GM12878 (cell line): ENCODE measurements around the gene TRIM67. TPM values are rescaled to one million over a fixed set of nuclear protein-coding genes. Genes with fewer than 3 reads are reported as not detected.

Experiments used
- EED ChIP-seq: sonication (generic); IDR thresholded peaks from 2 replicates; pipeline ENCODE4 v1.6.1; 2016; ENCODE audit warnings: antibody characterized with exemption, low read depth
- HDAC6 ChIP-seq: fragments of 200-600 bp; sonication (generic); IDR thresholded peaks from one replicate; pipeline ENCODE4 v1.8.0; 2017; ENCODE audit warnings: antibody characterized with exemption; ENCODE audit not compliant: unreplicated experiment
- MEF2B ChIP-seq: fragments of 450-650 bp; IDR thresholded peaks from 2 replicates; pipeline ENCODE4 v1.6.1; 2018; ENCODE audit warnings: mild to moderate bottlenecking, moderate library complexity; ENCODE audit not compliant: partially characterized antibody, poor library complexity, severe bottlenecking
- PAX5 ChIP-seq: IDR thresholded peaks from 2 replicates; pipeline ENCODE4 v1.6.1; 2011; ENCODE audit warnings: low read depth, low read length, borderline replicate concordance
- ZNF24 ChIP-seq: fragments of 450-650 bp; IDR thresholded peaks from 2 replicates; pipeline ENCODE4 v1.6.1; 2017; ENCODE audit warnings: antibody characterized with exemption, mild to moderate bottlenecking
- polyA plus RNA-seq, 11 experiments: library from polyadenylated mRNA; depleted of rRNA in 4 of 11; unstranded in 6 of 11; stranded (reverse) in 5 of 11; fragments of >200 nt; fragmentation: Nextera tagmentation in 4 of 11; fragmentation: Illumina TruSeq in 1 of 11; extraction: Ambion mirVana in 4 of 11; extraction: Trizol in 1 of 11; gene quantifications; 1 replicate in 1 of 11; 2 replicates in 10 of 11; pipeline versions ENCODE4 v1.2.1 to v1.2.3, GENCODE V29; 2011 to 2016; ENCODE audit warnings: inconsistent platforms in 2 of 11, missing spikeins in 2 of 11, low read depth in 1 of 11
- total RNA-seq, 4 experiments: library from RNA; depleted of rRNA in 3 of 4; stranded (reverse); fragments of >200 nt in 3 of 4; fragmentation: Illumina TruSeq in 1 of 4; extraction: Trizol in 1 of 4; gene quantifications; 2 replicates each; pipeline versions ENCODE4 v1.2.1 to v1.2.3, GENCODE V29; 2013 to 2021
- TF ChIP-seq, protein P1 (sequence below): fragments of 450-650 bp; IDR thresholded peaks from 2 replicates; pipeline ENCODE4 v1.6.1; 2017; ENCODE audit warnings: mild to moderate bottlenecking, low read depth, inconsistent platforms; ENCODE audit not compliant: poor library complexity, severe bottlenecking
- TF ChIP-seq, protein P2 (sequence below): IDR thresholded peaks from 2 replicates; pipeline ENCODE4 v1.6.1; 2012; ENCODE audit warnings: low read depth, low read length, improper control_type of control experiment
- TF ChIP-seq, protein P3 (sequence below): fragments of 450-650 bp; IDR thresholded peaks from 2 replicates; pipeline ENCODE4 v1.6.1; 2017; ENCODE audit warnings: antibody characterized with exemption, mild to moderate bottlenecking, moderate library complexity

Gene TRIM67
- total and polyA plus RNA-seq, 10 of the 15 experiments (the other 5 are each of a cell fraction or from before 2014, with no cell fraction given), result under 0.01 to 0.01 TPM; not detected in 8

DNA sequence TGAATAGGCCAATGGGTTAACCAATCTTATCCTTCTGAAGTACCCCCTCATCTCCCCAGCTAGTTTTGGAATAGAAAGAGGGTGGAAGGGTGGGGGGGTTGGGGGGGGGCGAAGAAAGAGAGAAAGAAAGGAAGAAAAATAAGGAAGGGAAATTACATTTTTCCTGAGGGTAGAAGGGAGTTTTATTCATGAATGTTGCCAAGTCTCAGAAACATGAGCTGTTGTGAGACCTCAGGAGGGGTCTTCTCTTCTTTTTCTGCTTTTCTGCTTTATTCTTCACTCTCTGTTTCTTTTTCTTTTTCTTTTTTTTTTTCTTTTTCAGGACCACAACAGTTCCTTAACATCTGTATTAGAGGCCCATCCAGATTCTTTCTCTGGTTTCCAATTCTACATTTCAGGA, 6.0 kb upstream of the TRIM67 start (continued):
- TF ChIP-seq, protein P1, sequence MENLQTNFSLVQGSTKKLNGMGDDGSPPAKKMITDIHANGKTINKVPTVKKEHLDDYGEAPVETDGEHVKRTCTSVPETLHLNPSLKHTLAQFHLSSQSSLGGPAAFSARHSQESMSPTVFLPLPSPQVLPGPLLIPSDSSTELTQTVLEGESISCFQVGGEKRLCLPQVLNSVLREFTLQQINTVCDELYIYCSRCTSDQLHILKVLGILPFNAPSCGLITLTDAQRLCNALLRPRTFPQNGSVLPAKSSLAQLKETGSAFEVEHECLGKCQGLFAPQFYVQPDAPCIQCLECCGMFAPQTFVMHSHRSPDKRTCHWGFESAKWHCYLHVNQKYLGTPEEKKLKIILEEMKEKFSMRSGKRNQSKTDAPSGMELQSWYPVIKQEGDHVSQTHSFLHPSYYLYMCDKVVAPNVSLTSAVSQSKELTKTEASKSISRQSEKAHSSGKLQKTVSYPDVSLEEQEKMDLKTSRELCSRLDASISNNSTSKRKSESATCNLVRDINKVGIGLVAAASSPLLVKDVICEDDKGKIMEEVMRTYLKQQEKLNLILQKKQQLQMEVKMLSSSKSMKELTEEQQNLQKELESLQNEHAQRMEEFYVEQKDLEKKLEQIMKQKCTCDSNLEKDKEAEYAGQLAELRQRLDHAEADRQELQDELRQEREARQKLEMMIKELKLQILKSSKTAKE, result no peak
- TF ChIP-seq, protein P2, sequence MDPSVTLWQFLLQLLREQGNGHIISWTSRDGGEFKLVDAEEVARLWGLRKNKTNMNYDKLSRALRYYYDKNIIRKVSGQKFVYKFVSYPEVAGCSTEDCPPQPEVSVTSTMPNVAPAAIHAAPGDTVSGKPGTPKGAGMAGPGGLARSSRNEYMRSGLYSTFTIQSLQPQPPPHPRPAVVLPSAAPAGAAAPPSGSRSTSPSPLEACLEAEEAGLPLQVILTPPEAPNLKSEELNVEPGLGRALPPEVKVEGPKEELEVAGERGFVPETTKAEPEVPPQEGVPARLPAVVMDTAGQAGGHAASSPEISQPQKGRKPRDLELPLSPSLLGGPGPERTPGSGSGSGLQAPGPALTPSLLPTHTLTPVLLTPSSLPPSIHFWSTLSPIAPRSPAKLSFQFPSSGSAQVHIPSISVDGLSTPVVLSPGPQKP, result no peak
- TF ChIP-seq HDAC6, result no peak
- no peak for TF ChIP-seq ZNF24
- no peak for TF ChIP-seq MEF2B
- no peak for TF ChIP-seq PAX5
- TF ChIP-seq, protein P3, sequence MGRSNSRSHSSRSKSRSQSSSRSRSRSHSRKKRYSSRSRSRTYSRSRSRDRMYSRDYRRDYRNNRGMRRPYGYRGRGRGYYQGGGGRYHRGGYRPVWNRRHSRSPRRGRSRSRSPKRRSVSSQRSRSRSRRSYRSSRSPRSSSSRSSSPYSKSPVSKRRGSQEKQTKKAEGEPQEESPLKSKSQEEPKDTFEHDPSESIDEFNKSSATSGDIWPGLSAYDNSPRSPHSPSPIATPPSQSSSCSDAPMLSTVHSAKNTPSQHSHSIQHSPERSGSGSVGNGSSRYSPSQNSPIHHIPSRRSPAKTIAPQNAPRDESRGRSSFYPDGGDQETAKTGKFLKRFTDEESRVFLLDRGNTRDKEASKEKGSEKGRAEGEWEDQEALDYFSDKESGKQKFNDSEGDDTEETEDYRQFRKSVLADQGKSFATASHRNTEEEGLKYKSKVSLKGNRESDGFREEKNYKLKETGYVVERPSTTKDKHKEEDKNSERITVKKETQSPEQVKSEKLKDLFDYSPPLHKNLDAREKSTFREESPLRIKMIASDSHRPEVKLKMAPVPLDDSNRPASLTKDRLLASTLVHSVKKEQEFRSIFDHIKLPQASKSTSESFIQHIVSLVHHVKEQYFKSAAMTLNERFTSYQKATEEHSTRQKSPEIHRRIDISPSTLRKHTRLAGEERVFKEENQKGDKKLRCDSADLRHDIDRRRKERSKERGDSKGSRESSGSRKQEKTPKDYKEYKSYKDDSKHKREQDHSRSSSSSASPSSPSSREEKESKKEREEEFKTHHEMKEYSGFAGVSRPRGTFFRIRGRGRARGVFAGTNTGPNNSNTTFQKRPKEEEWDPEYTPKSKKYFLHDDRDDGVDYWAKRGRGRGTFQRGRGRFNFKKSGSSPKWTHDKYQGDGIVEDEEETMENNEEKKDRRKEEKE, result no peak
- no peak for TF ChIP-seq EED
- TF ChIP-seq, all 136 proteins: peak for 0
